KOPT-K1 (cell line): ENCODE data around the gene SLC5A12.

Experiments used
- H3K27ac ChIP-seq: fragments of 200-600 bp; sonication (generic); 2 replicates; pipeline ENCODE4 v1.5.1; 2016; ENCODE audit warnings: antibody characterized with exemption, mild to moderate bottlenecking, low read depth, low read length; ENCODE audit not compliant: poor library complexity, severe bottlenecking
- H3K36me3 ChIP-seq: fragments of 200-600 bp; sonication (generic); 2 replicates; pipeline ENCODE4 v1.5.1; 2017; ENCODE audit warnings: antibody characterized with exemption, mild to moderate bottlenecking, low read length, moderate library complexity; ENCODE audit not compliant: insufficient read depth
- H3K9me3 ChIP-seq: fragments of 200-600 bp; sonication (generic); 2 replicates; pipeline ENCODE4 v1.5.1; 2017; ENCODE audit warnings: antibody characterized with exemption, low read length, mild to moderate bottlenecking; ENCODE audit not compliant: insufficient read depth, poor library complexity, severe bottlenecking

SLC5A12 gene

DNA sequence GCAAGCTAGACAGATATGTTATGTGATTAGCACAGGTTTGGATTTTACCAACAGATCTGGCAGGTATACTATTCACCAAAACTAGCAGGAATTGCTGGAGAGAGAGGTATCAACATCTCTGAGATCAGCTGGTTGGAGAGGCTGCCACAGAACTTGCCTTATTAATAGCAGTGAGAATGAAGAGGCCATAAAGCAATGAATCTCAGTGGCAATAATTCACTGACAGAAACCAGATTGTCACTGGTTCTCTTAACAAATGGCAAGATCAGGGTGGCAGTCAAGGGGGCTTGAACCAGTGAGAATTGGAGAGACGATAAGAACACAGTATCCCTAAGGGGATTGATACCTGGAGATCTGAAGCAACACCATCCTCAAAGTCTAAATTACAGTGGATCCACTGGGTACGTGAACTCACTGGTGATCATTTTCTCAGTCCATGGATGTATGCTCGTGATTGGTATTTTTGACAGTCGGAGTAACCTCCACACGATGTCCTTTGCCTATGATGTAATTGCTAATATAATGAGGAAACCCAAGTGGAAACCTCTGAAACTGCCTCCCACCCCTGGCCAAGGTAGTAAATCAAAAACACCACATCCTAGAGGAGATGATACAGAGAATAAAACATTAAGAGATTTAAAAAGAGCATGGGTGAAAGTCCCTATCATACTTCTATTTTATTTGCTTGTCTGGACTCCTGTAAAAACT, 17.7 kb upstream of the SLC5A12 start:
- H3K27ac ChIP-seq = no peak overlapping the region
- no peaks in the 10 kb centered on the region for H3K36me3 ChIP-seq
- no peaks in the 10 kb centered on the region for H3K9me3 ChIP-seq

DNA sequence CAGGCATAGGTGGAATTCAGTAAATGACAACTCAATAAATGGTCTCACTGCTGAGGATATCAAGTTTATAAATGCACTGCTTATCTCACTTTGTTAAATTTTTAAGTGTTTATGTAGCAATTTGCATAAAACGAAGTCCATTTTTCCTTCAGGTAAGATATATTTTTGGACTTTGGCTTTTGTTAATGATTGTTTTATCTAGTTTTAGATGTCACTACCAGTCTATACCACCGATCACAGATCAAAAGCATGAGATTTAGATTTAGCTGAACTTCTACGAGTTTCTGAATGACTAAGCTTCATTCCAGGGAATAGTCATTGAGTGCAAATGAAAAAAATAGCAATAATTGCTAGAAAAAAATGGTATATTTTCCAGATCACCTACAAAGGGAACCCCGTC, 12.8 kb upstream of the SLC5A12 start:
- H3K27ac ChIP-seq = no peak overlapping the region
- no peaks in the 10 kb centered on the region for H3K9me3 ChIP-seq
- H3K36me3 ChIP-seq = no peaks in the 10 kb centered on the region

DNA sequence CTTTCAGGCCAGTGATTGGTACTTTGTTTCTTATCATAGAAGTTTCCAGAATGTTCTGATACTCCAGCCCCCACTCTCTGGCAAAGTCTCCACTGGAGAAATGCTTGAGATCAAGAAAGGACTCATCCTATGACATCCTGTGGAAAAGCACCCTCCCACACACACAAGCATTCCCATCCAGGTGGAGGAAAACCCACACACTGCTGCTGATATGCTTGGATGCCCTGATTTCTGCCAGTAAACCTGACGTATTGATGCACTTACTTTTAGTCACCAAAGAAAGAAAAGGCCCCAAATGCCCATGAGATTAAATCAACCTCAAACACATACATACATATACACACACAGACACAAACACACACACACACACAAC, 9.2 kb upstream of the SLC5A12 start:
- Histone ChIP-seq H3K9me3 (no peaks in the 10 kb centered on the region), H3K36me3 (no peaks in the 10 kb centered on the region), H3K27ac (no peak overlapping the region)

DNA sequence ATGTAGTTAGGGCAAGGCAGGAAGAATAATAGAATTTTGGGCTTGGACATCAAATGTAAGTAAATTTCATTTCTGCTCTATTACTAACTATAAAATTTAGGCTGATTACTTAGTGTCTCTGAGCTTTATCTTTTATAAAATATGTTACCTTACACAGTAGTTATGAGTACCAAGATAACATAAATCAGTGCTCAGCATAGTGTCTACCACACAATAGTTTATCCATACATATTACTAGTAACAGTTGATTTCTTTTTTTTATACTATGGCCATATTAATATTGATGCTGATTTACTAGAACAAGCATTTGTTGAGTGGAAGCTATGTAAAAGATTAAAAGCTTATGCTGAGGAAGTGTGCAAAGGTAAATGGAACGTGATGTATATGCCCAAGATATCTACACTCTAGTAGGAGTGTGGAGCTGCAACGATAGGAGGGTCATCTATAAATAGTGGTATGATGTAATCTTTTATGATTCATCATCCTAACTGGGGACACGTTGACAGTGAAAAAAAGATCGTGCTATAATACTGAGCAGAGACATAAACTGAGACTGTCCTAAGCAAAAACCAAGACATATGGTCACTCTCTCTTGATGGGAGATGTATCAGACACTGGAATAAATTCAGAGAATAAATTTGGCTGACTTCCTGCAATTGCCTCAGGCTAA, 8.7 kb upstream of the SLC5A12 start:
- H3K27ac ChIP-seq = no peak overlapping the region
- no peaks in the 10 kb centered on the region for H3K9me3 ChIP-seq
- no peaks in the 10 kb centered on the region for H3K36me3 ChIP-seq

DNA sequence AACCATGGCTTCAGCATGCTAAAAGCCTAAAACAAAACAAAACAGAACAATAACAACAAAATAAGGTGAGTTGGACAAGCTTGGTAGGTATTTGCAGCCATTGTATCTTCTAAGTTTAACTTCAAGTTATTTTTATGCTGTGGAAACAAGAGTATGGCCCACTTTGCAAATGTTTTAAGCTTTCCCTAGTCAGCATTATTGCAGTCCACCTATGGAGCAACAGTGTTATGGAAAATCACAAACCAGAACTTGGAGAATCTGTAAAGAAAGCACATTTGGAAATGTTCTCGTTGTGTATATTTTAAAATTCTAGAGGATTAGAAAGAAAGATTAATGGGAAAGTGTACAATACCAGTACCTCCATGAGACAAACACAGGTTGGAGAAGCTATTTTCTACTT, 7.4 kb upstream of the SLC5A12 start:
- H3K27ac ChIP-seq = no peak overlapping the region
- H3K9me3 ChIP-seq = no peaks in the 10 kb centered on the region
- H3K36me3 ChIP-seq = no peaks in the 10 kb centered on the region

DNA sequence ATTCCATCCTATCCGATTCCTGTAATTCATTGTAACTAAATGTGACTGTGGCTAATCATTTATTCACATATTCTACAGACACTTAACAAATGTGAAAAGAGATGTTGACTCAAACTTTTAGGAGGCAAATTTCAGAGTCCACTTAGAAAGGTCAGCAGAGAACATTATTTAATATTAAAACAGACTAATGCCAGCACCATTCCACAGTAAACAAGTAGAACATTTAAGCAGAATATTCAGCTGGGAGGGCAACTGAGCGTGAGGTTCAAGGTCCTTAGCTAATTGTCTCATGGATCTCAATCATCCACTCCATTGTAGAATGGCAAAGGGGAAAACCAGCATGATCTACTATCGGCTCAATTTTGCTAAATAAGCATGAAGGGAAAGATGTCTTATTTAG, 5.1 kb upstream of the SLC5A12 start:
- Histone ChIP-seq H3K9me3 (no peaks in the 10 kb centered on the region), H3K27ac (no peak overlapping the region), H3K36me3 (no peaks in the 10 kb centered on the region)

DNA sequence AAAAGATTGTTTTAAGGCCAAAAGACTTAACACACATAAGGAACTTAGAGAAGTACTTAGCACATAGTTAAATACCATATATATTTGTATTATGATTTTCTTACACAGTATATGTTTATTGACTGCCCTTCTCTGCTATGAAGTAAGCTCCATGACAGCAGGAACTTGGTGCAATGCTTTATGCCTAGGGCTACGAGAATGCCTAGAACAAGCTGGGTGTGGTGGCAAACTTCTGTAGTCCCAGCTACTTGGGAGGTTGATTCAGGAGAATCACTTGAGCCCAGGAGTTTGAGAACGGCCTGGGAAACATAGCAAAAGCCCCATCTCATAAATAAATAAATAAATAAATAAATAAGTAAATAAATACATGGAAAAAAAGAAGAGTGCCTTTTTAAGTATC, 1.9 kb downstream of the SLC5A12 start:
- Histone ChIP-seq H3K36me3 (no peaks in the 10 kb centered on the region), H3K9me3 (no peaks in the 10 kb centered on the region), H3K27ac (no peak overlapping the region)

DNA sequence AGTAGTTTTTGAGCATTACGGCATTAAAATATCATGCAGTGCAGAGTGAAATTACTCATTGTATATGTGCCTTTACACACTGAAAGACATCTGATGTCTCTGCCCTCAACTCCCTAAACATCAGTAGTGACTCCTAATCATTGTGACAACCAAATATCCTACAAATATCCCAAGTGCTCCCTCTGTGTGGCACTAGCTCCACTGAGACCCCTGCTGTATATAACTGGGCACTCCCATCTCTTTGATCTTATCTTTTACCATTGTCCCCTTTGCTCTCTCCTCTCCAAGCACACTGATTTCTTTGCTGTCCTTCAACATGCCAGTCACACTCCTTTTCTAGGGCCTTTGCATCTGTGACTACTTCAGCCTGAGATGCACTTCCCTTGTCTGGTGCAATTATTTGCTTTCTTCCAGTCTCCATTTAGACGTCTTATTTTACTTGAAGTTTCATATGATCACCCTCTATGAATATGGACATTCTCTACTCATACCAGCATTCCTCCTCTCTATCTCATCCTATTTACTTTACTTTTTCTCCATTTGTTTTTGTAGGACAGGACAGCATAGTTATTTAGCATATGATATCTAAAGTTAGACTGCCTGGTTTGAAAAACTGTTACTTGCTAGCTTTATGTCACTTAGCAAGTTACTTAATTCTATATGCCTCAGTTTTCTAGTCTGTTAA, 2.4 kb downstream of the SLC5A12 start:
- Histone ChIP-seq H3K27ac (no peak overlapping the region), H3K9me3 (no peaks in the 10 kb centered on the region), H3K36me3 (no peaks in the 10 kb centered on the region)

DNA sequence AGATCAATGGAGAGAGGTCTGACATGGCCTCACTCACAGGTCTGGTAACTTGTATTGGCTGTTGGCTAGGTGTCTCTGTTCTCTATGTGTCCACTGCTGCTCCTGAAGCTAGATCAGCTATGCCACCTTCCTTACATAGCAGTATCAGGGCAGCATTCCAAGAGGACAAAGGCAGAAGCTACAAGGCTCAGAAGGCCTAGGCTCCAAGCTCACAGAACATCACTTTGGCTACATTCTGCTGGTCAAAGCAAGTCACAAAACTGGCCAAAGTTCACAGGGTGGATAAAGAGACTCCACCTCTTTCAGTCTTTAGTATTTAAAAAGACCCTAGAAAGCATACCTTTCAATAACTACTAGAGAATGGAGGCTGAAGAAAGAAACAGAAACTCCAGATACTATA, 4.1 kb downstream of the SLC5A12 start:
- H3K27ac ChIP-seq = no peak overlapping the region
- no peaks in the 10 kb centered on the region for H3K9me3 ChIP-seq
- no peaks in the 10 kb centered on the region for H3K36me3 ChIP-seq

DNA sequence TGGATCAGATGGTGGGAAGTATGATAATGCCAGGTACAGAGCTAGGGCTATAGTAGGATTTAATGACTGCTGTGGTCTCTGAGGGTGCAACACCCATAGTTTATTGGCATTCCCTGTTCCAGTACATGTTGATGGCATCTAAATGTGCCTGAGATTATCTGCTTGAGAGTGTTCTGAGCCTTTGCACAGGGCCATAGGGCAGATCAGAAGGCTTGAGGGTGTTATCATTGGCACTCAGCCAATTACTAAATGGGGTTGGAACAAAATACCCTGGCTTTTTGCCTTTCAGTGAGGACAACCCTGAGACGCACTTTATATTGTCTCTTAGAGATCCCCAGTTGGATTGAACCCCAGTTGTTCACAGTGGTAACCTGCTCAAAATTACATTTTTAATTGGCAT, 6.7 kb downstream of the SLC5A12 start:
- Histone ChIP-seq H3K36me3 (no peaks in the 10 kb centered on the region), H3K9me3 (no peaks in the 10 kb centered on the region)

DNA sequence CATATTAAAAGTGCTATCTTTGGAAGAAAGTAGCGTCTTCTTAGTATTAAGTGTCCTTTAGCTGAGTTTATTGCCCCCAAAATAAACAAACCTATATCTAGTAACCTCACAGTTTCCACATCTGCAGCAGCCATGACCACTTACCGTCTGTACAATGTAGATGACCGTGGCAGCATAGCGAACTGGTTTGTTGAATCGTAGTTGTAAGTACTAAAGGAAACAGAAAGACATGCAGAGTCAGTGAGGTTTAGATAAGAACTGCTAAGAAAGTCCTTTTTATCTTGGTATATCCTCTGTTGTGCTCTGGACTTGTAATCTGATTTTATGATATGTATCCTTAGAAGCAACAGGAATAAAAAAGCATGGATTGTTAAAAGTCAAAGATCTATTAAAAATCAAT, 9.4 kb downstream of the SLC5A12 start:
- no peaks in the 10 kb centered on the region for H3K9me3 ChIP-seq
- H3K27ac ChIP-seq = no peak overlapping the region
- no peaks in the 10 kb centered on the region for H3K36me3 ChIP-seq

More for the DNA sequence above, 6.7 kb downstream of the SLC5A12 start:
- H3K27ac ChIP-seq = no peak overlapping the region

DNA sequence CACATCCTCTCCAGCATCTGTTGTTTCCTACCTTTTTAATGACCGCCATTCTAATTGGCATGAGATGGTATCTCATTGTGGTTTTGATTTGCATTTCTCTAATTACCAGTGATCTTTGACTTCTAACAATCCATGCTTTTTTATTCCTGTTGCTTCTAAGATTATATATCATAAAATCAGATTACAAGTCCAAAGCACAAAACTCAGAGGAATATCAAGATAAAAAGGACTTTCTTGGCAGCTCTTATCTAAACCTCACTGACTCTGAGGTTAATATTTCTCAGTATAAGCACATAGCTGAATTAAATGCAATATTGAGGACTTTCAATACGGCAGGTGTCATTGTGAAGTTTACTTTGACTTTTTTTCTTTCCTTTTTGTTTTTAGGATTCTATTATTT, 11.4 kb downstream of the SLC5A12 start:
- Histone ChIP-seq H3K27ac (no peak overlapping the region), H3K36me3 (no peaks in the 10 kb centered on the region), H3K9me3 (no peaks in the 10 kb centered on the region)

DNA sequence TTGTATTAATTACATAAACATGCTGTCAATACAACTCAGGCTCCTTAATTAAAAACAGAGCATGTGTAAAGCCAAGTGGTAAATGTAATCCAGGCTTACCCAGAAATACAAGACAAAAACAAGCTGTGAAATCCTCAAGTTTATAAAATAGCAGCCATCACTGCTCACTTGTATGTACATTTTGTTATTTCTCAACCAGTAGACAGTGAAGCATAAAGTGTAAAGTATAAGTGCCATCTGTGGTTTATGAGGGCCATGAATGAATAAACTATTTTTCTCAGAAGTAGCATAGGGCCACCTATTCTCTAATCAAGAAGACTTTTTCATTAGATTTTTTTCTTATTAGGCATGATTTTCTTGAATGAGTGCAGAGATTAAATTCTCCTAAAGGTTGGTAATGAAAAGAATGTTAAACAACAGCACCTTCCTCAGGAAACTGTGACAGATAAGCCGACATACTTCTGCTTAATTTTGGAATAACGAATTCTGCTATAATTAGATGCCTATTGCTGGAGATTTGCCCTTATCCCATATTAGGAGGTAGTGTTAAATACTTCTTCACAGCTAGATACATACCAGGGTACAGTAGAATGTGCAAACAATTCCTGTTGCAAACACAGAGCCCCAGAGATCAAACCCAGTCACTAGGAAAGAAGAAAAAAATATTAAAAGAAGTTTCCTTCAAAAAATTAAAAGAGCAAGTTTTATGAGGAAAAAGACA, 13.0 kb downstream of the SLC5A12 start:
- Histone ChIP-seq H3K9me3 (no peaks in the 10 kb centered on the region), H3K36me3 (no peaks in the 10 kb centered on the region), H3K27ac (no peak overlapping the region)

DNA sequence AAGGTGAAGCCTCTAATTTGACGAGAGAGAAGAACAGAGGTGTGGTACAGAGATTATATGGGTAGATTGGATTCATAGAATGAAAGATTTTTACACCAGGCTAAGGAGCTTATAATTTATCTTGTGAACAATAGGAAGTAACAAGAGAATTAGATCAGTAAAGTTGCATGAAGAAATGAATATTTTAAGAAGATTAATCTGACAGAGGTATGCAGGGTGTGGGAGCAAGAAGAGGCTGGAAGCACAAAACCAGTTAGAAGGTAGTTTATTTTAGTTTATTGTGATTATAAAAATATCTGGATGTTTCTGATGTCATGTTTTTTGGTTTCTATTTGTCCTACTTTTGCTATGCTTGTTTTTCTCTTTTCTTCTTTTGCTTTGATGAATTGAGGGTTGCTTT, 15.7 kb downstream of the SLC5A12 start:
- Histone ChIP-seq H3K36me3 (no peaks in the 10 kb centered on the region), H3K9me3 (no peaks in the 10 kb centered on the region), H3K27ac (no peak overlapping the region)

DNA sequence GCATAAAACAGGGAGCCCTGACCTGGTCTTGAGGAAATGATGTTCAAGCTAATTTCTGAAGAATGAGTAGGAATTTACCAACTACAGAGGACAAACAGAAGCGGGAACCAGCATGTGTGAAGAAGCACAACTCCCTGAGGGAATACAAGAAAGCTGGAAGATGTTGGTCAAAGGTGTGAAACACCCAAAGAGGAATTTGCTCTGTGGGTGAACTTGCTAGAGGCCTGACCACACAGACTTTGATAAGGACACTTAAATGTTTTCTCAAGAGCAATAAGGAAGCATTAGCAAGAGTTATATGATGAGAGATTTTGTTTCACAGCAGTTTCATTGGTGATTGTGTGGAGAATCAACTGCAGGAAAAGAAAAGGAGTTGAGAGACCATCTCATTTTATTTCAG, 17.6 kb downstream of the SLC5A12 start:
- H3K27ac ChIP-seq = no peak overlapping the region
- H3K36me3 ChIP-seq = no peaks in the 10 kb centered on the region
- H3K9me3 ChIP-seq = no peaks in the 10 kb centered on the region
